Stimulated activated CD8-positive, alpha-beta memory T cell treated with anti-CD3 and anti-CD28 coated beads, Interleukin-12 subunit alpha, Interleukin-12 subunit beta, amount 100 ng/mL, for 1 hour (primary cell): ENCODE data around the gene KPTN.

Experiments used
- DNase-seq: peaks from one replicate; pipeline ENCODE4 v3.0.0-alpha.2; 2020; ENCODE audit warnings: low read depth

The KPTN gene

GRCh38 chr19:47508721-47509120 is 24.7 kb upstream of the KPTN start:
- DNase-seq, result no peak

GRCh38 chr19:47507924-47508553 is 24.0 kb upstream of the KPTN start:
- no peak for DNase-seq

- no peak for DNase-seq
Observed at GRCh38 chr19:47507012-47507411, 23.0 kb upstream of the KPTN start.

DNA sequence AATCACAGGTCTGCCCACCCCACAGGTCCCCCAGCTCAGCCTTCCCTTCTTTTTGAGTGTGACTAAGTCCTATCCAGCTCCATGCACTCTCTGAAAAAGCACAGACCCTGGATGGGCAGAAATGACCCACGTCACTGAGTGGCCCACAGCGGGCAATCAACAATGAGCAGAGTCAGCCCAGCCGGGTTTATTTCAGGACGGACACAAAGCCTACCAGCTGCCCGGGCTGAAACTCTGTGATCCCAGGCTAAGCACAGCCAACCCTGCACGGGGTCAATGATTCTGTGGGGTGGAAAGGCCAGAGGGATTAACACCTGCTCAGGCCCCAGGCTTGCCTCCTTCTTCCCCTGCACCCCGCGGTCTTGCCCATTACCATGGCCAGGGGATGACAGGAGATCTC is 22.4 kb upstream of the KPTN start:
- no peak for DNase-seq

DNA sequence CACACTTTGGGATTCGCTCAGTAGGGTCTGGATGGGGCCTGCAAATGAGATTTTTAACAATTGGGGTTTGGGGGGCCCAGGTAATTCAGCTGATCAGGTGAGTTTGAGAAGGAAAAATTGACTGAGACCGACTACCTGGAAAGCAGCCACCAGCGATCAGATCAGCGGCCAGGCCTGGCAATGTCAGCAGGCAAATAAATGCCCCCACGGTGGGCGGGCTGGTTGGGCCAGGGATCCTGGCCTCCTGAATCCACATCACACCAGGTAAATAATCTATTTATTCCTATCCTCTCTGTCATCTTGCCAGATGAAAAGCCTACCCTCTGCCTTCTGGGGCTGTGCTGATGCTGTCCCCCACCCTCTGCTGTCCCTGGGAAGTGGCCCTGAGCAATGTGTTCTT is 21.5 kb upstream of the KPTN start:
- no peak for DNase-seq

GRCh38 chr19:47503826-47504150 is 19.8 kb upstream of the KPTN start:
- no peak for DNase-seq

- no peak for DNase-seq
Observed at GRCh38 chr19:47503130-47503825, 19.3 kb upstream of the KPTN start.

DNA sequence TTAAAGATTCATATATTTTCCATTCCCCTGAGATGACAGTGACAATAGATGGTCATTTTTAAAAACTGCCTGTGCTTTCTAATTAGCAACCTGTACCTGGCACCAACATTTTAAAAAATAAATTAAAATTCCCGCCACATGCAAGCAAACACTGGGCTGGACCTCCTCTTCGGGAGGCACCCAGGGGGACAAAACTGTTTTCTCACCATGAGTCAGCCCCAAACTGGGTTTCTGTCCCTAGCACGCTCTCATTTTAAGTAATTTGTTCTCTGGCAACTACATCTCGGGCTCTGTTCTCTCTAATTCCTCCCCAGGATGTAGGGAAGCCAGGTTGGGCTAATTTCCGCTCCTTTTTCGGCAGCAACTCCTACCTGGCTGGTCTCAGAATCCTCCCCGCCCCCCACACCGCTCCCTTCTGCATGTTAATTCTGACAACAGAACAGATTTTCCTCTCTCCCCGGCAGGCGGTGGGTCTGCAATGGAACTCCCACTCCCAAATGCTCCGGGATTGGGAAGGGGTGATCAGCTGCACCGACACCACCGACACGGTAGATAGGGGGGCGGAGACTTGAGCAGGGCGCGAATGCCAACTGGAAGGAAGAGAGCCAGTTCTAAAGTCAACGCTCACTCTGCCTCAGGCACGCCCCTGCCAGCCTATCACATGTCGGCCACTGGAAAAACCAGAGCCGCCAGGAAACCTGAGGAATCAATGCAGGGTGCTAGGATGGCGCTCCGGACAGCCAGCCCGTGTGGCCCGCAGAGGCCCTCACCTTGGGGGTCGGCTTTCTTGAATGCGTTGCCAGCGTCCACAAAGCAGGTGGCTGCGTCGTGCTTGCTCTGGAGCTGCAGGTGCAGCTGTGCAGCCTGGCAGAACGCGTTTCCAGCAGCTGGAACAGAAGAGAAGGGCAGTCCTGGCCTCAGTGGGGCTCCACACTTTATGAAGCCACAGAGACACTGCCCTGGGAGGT is 16.1 kb upstream of the KPTN start:
- no peak for DNase-seq

DNA sequence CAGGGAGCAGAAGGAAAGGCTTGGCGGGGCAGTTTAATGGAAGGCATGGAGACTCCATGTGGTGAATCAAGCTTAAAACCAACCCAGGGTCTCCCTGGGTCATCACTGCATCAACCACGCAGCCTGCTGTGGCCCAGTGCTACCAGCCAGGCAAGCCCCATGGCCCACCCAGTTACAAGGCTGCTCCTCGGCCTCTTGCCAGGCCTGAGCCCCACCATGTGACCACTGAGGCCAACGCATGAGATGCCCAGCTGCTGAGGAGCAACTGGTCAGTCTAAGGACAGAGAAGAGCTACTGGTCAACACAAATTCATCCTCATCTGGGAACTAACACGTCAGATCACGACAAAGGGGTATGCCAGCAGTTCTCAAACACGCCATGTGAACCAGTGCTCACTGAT is 15.4 kb upstream of the KPTN start:
- DNase-seq, result no peak

DNA sequence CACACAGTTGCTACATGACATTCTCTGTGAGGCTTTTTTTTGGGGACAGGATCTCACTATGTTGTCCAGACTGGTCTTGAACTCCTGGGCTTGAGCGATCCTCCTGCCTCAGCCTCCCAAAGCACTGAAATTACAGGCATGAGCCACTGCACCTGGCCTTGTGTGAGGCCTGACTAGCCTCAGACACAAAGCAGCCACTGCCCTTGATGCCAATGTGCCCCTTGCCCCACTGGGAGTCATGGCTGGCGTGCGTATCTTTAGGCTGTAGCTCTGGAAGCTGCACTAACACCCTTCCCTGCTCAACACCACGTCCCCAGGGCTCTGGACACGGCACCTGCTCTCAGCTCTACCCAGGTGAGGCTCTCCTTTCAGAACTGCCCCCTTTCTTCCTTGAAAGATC is 14.5 kb upstream of the KPTN start:
- no peak for DNase-seq

- DNase-seq, result no peak
Observed at GRCh38 chr19:47497821-47498520, 14.0 kb upstream of the KPTN start.

GRCh38 chr19:47497050-47497766 is 13.2 kb upstream of the KPTN start:
- no peak for DNase-seq

DNA sequence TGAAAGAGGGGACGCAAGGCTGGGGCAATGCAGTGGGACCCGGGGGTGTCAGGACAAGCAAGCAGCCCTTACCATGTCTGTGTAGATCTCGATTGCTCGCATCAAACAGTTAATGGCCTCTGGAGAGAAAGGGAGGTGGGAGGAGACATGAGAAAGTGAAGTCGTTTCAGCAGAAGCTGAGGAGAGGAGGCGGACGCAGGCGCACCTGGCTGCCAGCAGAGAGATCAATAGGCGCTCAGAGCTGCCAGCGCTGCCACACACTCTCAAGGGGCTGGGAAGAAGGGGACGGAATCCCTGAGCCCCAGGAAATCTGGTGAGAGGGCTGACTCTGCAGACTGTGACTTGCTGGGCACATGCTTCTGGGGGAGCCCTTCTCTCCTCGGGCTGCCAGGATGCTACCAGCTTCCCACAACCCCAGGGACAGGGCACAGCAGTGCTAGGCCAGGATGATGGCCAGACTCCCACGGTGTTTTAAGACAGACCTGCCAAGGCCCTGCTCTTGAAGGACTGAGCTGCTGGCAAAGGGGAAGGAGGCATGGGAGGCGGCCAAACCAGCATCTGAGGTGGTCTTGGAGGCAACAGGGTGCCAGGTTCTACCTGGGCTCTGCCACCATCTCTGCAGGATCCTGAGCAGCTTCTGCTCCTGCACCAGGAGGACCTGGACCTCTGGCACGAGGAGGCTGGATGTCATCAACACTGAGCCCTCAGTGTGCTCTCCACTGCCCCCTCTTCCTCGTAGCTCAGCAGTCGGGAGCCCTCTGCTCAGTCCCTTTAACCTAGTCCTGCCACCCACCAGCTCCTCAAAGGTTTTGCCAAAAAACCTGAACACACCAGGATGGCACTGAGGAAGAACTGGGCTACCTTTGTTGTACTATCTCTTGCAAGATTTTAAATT is 11.7 kb upstream of the KPTN start:
- DNase-seq, result no peak

GRCh38 chr19:47494729-47495128 is 10.7 kb upstream of the KPTN start:
- DNase-seq, result no peak

DNA sequence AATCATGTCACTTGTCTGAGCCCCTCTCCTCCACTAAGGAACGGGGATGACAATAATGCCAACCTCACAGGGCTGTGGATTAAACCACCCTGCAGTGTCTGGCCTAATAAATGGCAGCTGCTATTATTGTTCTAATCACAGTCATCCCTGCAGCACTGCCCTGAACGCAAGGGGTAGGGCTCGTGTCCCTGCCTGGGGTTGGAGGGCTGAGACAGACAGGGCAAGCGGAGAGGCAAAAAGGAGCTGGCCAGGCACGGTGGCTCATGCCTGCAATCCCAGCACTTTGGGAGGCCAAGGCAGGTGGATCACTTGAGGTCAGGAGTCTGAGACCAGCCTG is 10.2 kb upstream of the KPTN start:
- DNase-seq, result no peak

DNA sequence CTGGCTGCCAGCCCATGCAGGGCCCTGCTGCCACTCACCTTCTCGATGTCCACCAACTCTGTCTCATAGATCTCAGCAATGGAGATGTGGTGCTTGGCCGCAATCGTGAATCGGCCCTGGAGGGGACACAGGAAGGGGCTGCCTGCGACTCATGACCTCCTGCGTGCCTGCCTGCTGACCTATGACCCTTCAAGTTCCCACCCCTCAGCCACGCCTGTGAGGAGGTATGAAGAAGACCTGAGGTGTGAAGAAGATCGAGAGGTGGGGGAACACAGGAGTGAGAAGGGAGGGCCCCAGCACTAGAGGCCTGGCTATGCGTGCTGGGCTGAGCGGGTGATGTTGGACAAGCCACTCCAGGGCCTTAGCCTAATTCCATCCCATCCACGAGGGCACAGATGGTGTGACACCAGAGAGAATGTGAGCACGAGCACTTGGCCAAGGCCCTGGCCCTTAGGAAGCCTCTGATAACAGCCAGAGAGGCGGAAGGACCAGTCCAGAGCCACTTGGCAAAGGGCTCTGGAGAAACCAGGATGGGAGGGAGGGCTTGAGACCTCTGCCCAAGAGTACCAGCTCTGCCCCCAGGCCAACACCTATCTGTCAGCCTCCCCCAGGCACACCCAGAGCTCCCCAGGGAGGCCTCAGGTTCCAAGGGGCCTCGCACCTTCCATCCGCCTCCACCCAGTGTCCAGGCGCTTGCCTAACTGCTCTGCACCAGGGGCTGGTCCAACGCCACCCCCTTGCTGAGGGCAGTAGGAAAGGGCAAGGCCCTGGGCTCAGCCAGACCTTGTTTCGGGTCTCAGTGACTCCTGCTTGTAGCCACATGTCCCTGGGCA is 9.6 kb upstream of the KPTN start:
- no peak for DNase-seq

- DNase-seq, result no peak
Observed at GRCh38 chr19:47492571-47493377, 8.8 kb upstream of the KPTN start.

- DNase-seq, result no peak
Observed at GRCh38 chr19:47492137-47492533, 8.1 kb upstream of the KPTN start.
